ENCODE results near the gene CEP57L1. TPM values are rescaled to one million over a fixed set of nuclear protein-coding genes. Genes with fewer than 3 reads are reported as not detected.

CEP57L1 gene
- polyA plus RNA-seq, 3 donors: 3.4 to 5.2 (median 3.9) TPM

- H3K4me1 Mint-ChIP-seq: peaks cover 30% of the 10 kb centered on the region
- H3K79me2 ChIP-seq (ENCODE audit: insufficient read depth, low read length): peaks cover 6% of the 10 kb centered on the region
- no peaks in the 10 kb centered on the region for H3K9me3 ChIP-seq (replicated peaks in 1 of 2; ENCODE audit: control insufficient read depth in 1 of 2, insufficient read depth in 1 of 2, low read length in 2 of 2)
- H3K27me3 ChIP-seq (ENCODE audit: control insufficient read depth in 2 of 2, insufficient read depth in 2 of 2, low read length in 2 of 2): no peaks in the 10 kb centered on the region
- H4K20me1 ChIP-seq (ENCODE audit: insufficient read depth, low read length): peaks cover 3% of the 10 kb centered on the region
- intact Hi-C loops (cut with micrococcal nuclease): no loop called here
- H3K9ac ChIP-seq (ENCODE audit: insufficient read depth, low read length, poor library complexity, severe bottlenecking): no peak overlapping the region
- no peak overlapping the region for H3K27ac ChIP-seq (ENCODE audit: low read depth in 1 of 2, low read length in 2 of 2)
- H3K4me1 ChIP-seq (ENCODE audit: control insufficient read depth in 1 of 2, insufficient read depth in 2 of 2, low read length in 2 of 2): peaks cover 4 to 30% of the 10 kb centered on the region in 2 donors
- peaks cover 0 to 3% (median 0%) of the 10 kb centered on the region in 7 donors for H3K9me3 Mint-ChIP-seq
- H3K27ac Mint-ChIP-seq: no peak overlapping the region
- H3K4me2 ChIP-seq (replicated peaks; ENCODE audit: extremely low read depth, low read length, poor library complexity, severe bottlenecking): no peak overlapping the region
- H3K27me3 Mint-ChIP-seq (ENCODE audit: low read depth in 3 of 3): peaks cover 0 to 2% (median 0%) of the 10 kb centered on the region in 3 donors
- H3K4me3 Mint-ChIP-seq: no peak overlapping the region
- DNase-seq: no peak
- no peak overlapping the region for H3K4me3 ChIP-seq (replicated peaks in 1 of 3; ENCODE audit: low read depth in 2 of 3, low read length in 3 of 3)
- H2AFZ ChIP-seq (ENCODE audit: insufficient read depth, low read depth, low read length, poor library complexity, severe bottlenecking): no peak overlapping the region
- TF ChIP-seq CTCF (IDR thresholded peaks at IDR 0.05): no peak
- peaks cover 4 to 7% of the 10 kb centered on the region in 2 donors for H3K36me3 Mint-ChIP-seq
- H3K36me3 ChIP-seq (replicated peaks in 1 of 2; ENCODE audit: control insufficient read depth in 1 of 2, insufficient read depth in 2 of 2, low read length in 2 of 2): no peaks in the 10 kb centered on the region
Observed at GRCh38 chr6:109052018-109052651, 43.2 kb upstream of the CEP57L1 start.

DNA sequence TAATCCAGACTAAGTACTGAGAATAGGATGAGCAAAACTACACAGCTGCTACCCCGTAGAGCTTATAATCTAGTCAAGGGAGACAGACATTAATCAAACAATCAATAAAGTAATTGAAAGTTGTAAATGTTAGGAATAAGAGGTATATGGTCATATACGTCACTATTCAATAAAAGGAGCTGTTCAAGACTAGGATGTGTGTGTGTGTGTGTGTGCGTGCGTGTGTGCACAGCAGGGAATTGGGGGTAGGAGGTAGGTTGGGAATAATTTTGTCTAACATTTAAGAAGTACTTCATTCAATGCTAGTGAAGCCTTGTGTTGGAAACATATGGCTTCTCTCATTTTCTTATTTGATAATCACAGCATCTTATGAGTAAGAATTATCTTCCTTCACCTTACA is 42.5 kb upstream of the CEP57L1 start:
- Histone ChIP-seq H3K4me1 (ENCODE audit: control insufficient read depth in 1 of 2, insufficient read depth in 2 of 2, low read length in 2 of 2) (peaks cover 4 to 30% of the 10 kb centered on the region in 2 donors), H3K27ac (ENCODE audit: low read depth in 1 of 2, low read length in 2 of 2) (no peak overlapping the region), H3K4me3 (replicated peaks in 1 of 3; ENCODE audit: low read depth in 2 of 3, low read length in 3 of 3) (no peak overlapping the region), H3K9ac (ENCODE audit: insufficient read depth, low read length, poor library complexity, severe bottlenecking) (no peak overlapping the region), H3K79me2 (ENCODE audit: insufficient read depth, low read length) (peaks cover 6% of the 10 kb centered on the region), H2AFZ (ENCODE audit: insufficient read depth, low read depth, low read length, poor library complexity, severe bottlenecking) (no peak overlapping the region), H4K20me1 (ENCODE audit: insufficient read depth, low read length) (peaks cover 3% of the 10 kb centered on the region), H3K27me3 (ENCODE audit: control insufficient read depth in 2 of 2, insufficient read depth in 2 of 2, low read length in 2 of 2) (no peaks in the 10 kb centered on the region), H3K36me3 (replicated peaks in 1 of 2; ENCODE audit: control insufficient read depth in 1 of 2, insufficient read depth in 2 of 2, low read length in 2 of 2) (no peaks in the 10 kb centered on the region), H3K4me2 (replicated peaks; ENCODE audit: extremely low read depth, low read length, poor library complexity, severe bottlenecking) (no peak overlapping the region), H3K9me3 (replicated peaks in 1 of 2; ENCODE audit: control insufficient read depth in 1 of 2, insufficient read depth in 1 of 2, low read length in 2 of 2) (no peaks in the 10 kb centered on the region)
- DNase-seq: no peak
- intact Hi-C loops (cut with micrococcal nuclease): no loop called here
- peaks cover 4 to 7% of the 10 kb centered on the region in 2 donors for H3K36me3 Mint-ChIP-seq
- no peak overlapping the region for H3K27ac Mint-ChIP-seq
- TF ChIP-seq CTCF (IDR thresholded peaks at IDR 0.05): no peak
- no peak overlapping the region for H3K4me3 Mint-ChIP-seq
- peaks cover 32% of the 10 kb centered on the region for H3K4me1 Mint-ChIP-seq
- peaks cover 0 to 2% (median 0%) of the 10 kb centered on the region in 3 donors for H3K27me3 Mint-ChIP-seq (ENCODE audit: low read depth in 3 of 3)
- no CpG with 5 or more reads among the region's 4 CpGs for WGBS (ENCODE audit: insufficient coverage)
- H3K9me3 Mint-ChIP-seq: peaks cover 0 to 3% (median 0%) of the 10 kb centered on the region in 7 donors

Data from CD14-positive monocyte (primary cell).